ENCODE data around the gene C19orf67. TPM values are rescaled to one million over a fixed set of nuclear protein-coding genes. Genes with fewer than 3 reads are reported as not detected.

The C19orf67 gene
- not detected in 2 replicates for total RNA-seq (2014; rRNA removed)
- percentile 20 among the genes with signal in this experiment for Bru-seq, nascent RNA
- BruChase-seq, experiment 1, labeled RNA remaining after a 6-hour chase: percentile 20 among the genes with signal in this experiment
- percentile 21 among the genes with signal in this experiment for BruChase-seq, experiment 2, labeled RNA remaining after a 2-hour chase
- long read RNA-seq: 0 reads

GRCh38 chr19:14085309-14085995 lies at the start of gene C19orf67:
C19orf67 (minus strand) TSS chr19:14085783; CDS start chr19:14085627, 156 bp downstream.
- H3K9me3 ChIP-seq (ENCODE audit: low read length): no peaks in the 10 kb centered on the region
- no peaks in the 10 kb centered on the region for H4K20me1 ChIP-seq (ENCODE audit: low read length)
- DNase-seq: no peak
- no peaks in the 10 kb centered on the region; the same call in 1 of the 2 replicates for H3K36me3 ChIP-seq (ENCODE audit: low read depth, low read length)
- ATAC-seq: no peak
- BruUV-seq (replicated peaks): no TSS peak
- no peaks in the 10 kb centered on the region for H3F3A ChIP-seq (ENCODE audit: low read length, unreplicated experiment)
- CTCF ChIA-PET: no interaction called here
- POLR2A ChIA-PET (ENCODE audit: unreplicated experiment): no interaction called here
- no peaks in the 10 kb centered on the region for H3K27me3 ChIP-seq (ENCODE audit: low read length)
- no peak within 1 kb of the TSS for H3K4me2 ChIP-seq (ENCODE audit: low read length)
- H3K9ac ChIP-seq (ENCODE audit: low read length): no peak within 1 kb of the TSS
- no peak within 1 kb of the TSS for H3K4me3 ChIP-seq (ENCODE audit: low read length)
- no peak within 1 kb of the TSS for H2AFZ ChIP-seq (ENCODE audit: low read length)
- TF ChIP-seq CTCF (conservative IDR thresholded peaks at IDR 0.05; ENCODE audit: low read depth, low read length) (no peak), EZH2phosphoT487 (IDR thresholded peaks at IDR 0.05; ENCODE audit: borderline replicate concordance, low read length) (no peak), EZH2 (IDR thresholded peaks at IDR 0.05; ENCODE audit: low read length, unreplicated experiment) (no peak)
- H3K4me1 ChIP-seq (ENCODE audit: insufficient read depth, low read length): peaks cover 10% of the 10 kb centered on the region
- no peaks in the 10 kb centered on the region for H3K9me2 ChIP-seq (replicated peaks; ENCODE audit: low read length)
- no peak within 1 kb of the TSS for H3K27ac ChIP-seq (ENCODE audit: low read length)
- H3K79me2 ChIP-seq (ENCODE audit: low read length): peaks cover 10% of the 10 kb centered on the region
- intact Hi-C loops (cut with micrococcal nuclease): no loop called here

- intact Hi-C loops (cut with micrococcal nuclease): loop anchor here (5.0 to 10.0 kb wide), 3 partner anchors 72 to 339 kb away; partner anchors contain the start of genes ADGRE5, ADGRL1 and PTGER1
Observed at GRCh38 chr19:14135355-14135754, 49.8 kb upstream of the C19orf67 start.

More at GRCh38 chr19:14135355-14135754, 49.8 kb upstream of the C19orf67 start:
- no TSS peak for BruUV-seq (replicated peaks)
- H3K9me3 ChIP-seq (ENCODE audit: low read length): no peaks in the 10 kb centered on the region
- no peaks in the 10 kb centered on the region for H3K27me3 ChIP-seq (ENCODE audit: low read length)
- H3F3A ChIP-seq (ENCODE audit: low read length, unreplicated experiment): no peaks in the 10 kb centered on the region
- DNase-seq (no peak), ATAC-seq (no peak)
- 0 out of 2 replicates have a peak overlapping the region, but pooled peaks have one; percentile 75 for H2AFZ ChIP-seq (ENCODE audit: low read length)
- CTCF ChIA-PET: interaction anchor here (0.6 kb wide), 1 partner anchor 270 kb away, joined by 3 read pairs; no protein-coding TSS in a partner anchor
- POLR2A ChIA-PET (ENCODE audit: unreplicated experiment): interaction anchor here (0.6 to 0.7 kb wide), 2 partner anchors 17 to 381 kb away, joined by 3 to 9 read pairs; no protein-coding TSS in a partner anchor
- peaks cover 45% of the 10 kb centered on the region for H3K79me2 ChIP-seq (ENCODE audit: low read length)
- H3K4me3 ChIP-seq (ENCODE audit: low read length): peak overlapping the region; percentile 83
- H3K4me2 ChIP-seq (ENCODE audit: low read length): peak overlapping the region; percentile 85
- no peaks in the 10 kb centered on the region for H4K20me1 ChIP-seq (ENCODE audit: low read length)
- peaks cover 20% of the 10 kb centered on the region for H3K4me1 ChIP-seq (ENCODE audit: insufficient read depth, low read length)
- H3K9ac ChIP-seq (ENCODE audit: low read length): peak overlapping the region; percentile 87
- no peak overlapping the region for H3K27ac ChIP-seq (ENCODE audit: low read length)
- no peaks in the 10 kb centered on the region for H3K9me2 ChIP-seq (replicated peaks; ENCODE audit: low read length)
- peaks cover 9% of the 10 kb centered on the region; the same call in 1 of the 2 replicates for H3K36me3 ChIP-seq (ENCODE audit: low read depth, low read length)
- TF ChIP-seq EZH2 (IDR thresholded peaks at IDR 0.05; ENCODE audit: low read length, unreplicated experiment): no peak
- TF ChIP-seq CTCF (conservative IDR thresholded peaks at IDR 0.05; ENCODE audit: low read depth, low read length): no peak
- no peak for TF ChIP-seq EZH2phosphoT487 (IDR thresholded peaks at IDR 0.05; ENCODE audit: borderline replicate concordance, low read length)
